Measurements from ENCODE around the gene RHOU.

Gene RHOU

GRCh38 chr1:228782662-228783417 lies 47.6 kb downstream of the RHOU start:
- FAIRE-seq (no peak), DNase-seq (ENCODE audit: low spot score) (no peak)

- DNase-seq (ENCODE audit: low spot score) (no peak), FAIRE-seq (no peak)
Measured at GRCh38 chr1:228783418-228784040, 48.2 kb downstream of the RHOU start.

GRCh38 chr1:228784181-228784580 lies 48.9 kb downstream of the RHOU start:
- no peak for FAIRE-seq

GRCh38 chr1:228785366-228786330 lies 50.4 kb downstream of the RHOU start:
- no peak for FAIRE-seq
- no peak for DNase-seq (ENCODE audit: low spot score)

More at GRCh38 chr1:228784181-228784580, 48.9 kb downstream of the RHOU start:
- no peak for DNase-seq (ENCODE audit: low spot score)

- DNase-seq (ENCODE audit: low spot score) (no peak), FAIRE-seq (no peak)
Measured at GRCh38 chr1:228786361-228787129, 51.3 kb downstream of the RHOU start.

- DNase-seq (ENCODE audit: low spot score) (no peak), FAIRE-seq (no peak)
Measured at GRCh38 chr1:228791791-228792190, 56.5 kb downstream of the RHOU start.

GRCh38 chr1:228792601-228793000 lies 57.3 kb downstream of the RHOU start:
- no peak for FAIRE-seq
- no peak for DNase-seq (ENCODE audit: low spot score)

- DNase-seq (ENCODE audit: low spot score): no peak
- no peak for FAIRE-seq
Measured at GRCh38 chr1:228793032-228793431, 57.8 kb downstream of the RHOU start.

GRCh38 chr1:228794173-228794572 lies 58.9 kb downstream of the RHOU start:
- FAIRE-seq (no peak), DNase-seq (ENCODE audit: low spot score) (no peak)

- DNase-seq (ENCODE audit: low spot score): no peak
- FAIRE-seq: no peak
Measured at GRCh38 chr1:228794810-228795209, 59.5 kb downstream of the RHOU start.

GRCh38 chr1:228795596-228795995 lies 60.3 kb downstream of the RHOU start:
- DNase-seq (ENCODE audit: low spot score) (no peak), FAIRE-seq (no peak)
